Panc1 (cell line): ENCODE measurements around the gene MYO3B. TPM values are rescaled to one million over a fixed set of nuclear protein-coding genes. Genes with fewer than 3 reads are reported as not detected.

Source experiments
- ATAC-seq: fragments of 200-7000 bp; cut with Tn5 transposase; 2 replicates; pipeline ENCODE4 v1.9.1; 2020; ENCODE audit warnings: mild to moderate bottlenecking, moderate library complexity
- BruUV-seq: library from RNA; stranded (reverse); fragments of 400-500 nt; replicated peaks from 2 replicates; lab custom pipeline; 2021; lab: Mats Ljungman, UMichigan
- CTCF ChIA-PET: fragments of 300-600 bp; sonication (Branson Sonifier 250); formaldehyde crosslinking; loops from one replicate; lab custom pipeline; 2022; ENCODE audit warnings: antibody characterized with exemption; lab: Charles Lee
- POLR2A ChIA-PET: fragments of 300-600 bp; sonication (Branson Sonifier 250); formaldehyde crosslinking; loops from one replicate; lab custom pipeline; 2022; ENCODE audit warnings: antibody characterized with exemption; lab: Charles Lee
- DNase-seq: peaks from one replicate; pipeline ENCODE4 v3.0.0-alpha.2; 2010; ENCODE audit warnings: low read depth, low spot score
- H3K27ac ChIP-seq: 2 replicates; pipeline ENCODE4 v1.5.1; 2011; ENCODE audit warnings: mild to moderate bottlenecking, low read length, inconsistent platforms
- H3K27me3 ChIP-seq: fragments of 200-500 bp; sonication (Bioruptor generic); 2 replicates; pipeline ENCODE4 v1.6.0; 2014; ENCODE audit warnings: low read length, inconsistent platforms; ENCODE audit not compliant: control insufficient read depth, insufficient read depth
- H3K36me3 ChIP-seq: fragments of 200-500 bp; sonication (Bioruptor generic); 2 replicates; pipeline ENCODE4 v1.5.1; 2014; ENCODE audit warnings: inconsistent platforms, mild to moderate bottlenecking, low read length, moderate library complexity; ENCODE audit not compliant: control insufficient read depth, insufficient read depth
- H3K4me1 ChIP-seq: 2 replicates; pipeline ENCODE4 v1.5.1; 2011; ENCODE audit warnings: inconsistent platforms, mild to moderate bottlenecking, low read length, moderate library complexity; ENCODE audit not compliant: control insufficient read depth, insufficient read depth
- H3K4me3 ChIP-seq, 2 experiments: 2 replicates each; pipeline ENCODE4 v1.5.1; 2011 to 2012; ENCODE audit warnings: low read depth in 2 of 2, low read length in 2 of 2, mild to moderate bottlenecking in 2 of 2, inconsistent platforms in 1 of 2, moderate library complexity in 1 of 2
- H3K9me3 ChIP-seq: fragments of 200-500 bp; sonication (Bioruptor generic); 2 replicates; pipeline ENCODE4 v1.5.1; 2014; ENCODE audit warnings: low read depth, mild to moderate bottlenecking, inconsistent platforms, low read length, moderate library complexity; ENCODE audit not compliant: control insufficient read depth, insufficient read depth
- POLR2AphosphoS5 ChIP-seq: IDR thresholded peaks from 2 replicates; pipeline ENCODE4 v1.6.1; 2012; ENCODE audit warnings: mild to moderate bottlenecking, low read depth, low read length, moderate library complexity
- SIN3A ChIP-seq: IDR thresholded peaks from 2 replicates; pipeline ENCODE4 v1.6.1; 2012; ENCODE audit warnings: low read depth, mild to moderate bottlenecking, low read length, moderate library complexity, borderline replicate concordance; ENCODE audit not compliant: insufficient read depth
- TCF7L2 ChIP-seq: IDR thresholded peaks from 2 replicates; pipeline ENCODE4 v1.6.1; 2011; ENCODE audit warnings: mild to moderate bottlenecking, low read depth, low read length, inconsistent platforms
- in situ Hi-C: cut with HindIII; loops from 2 replicates; pipeline ENCODE4 v1.10.0; 2016; ENCODE audit warnings: low sequenced_read_pairs, low pct_unique_long_range_greater_than_20kb
- intact Hi-C: fragments of 100-400 bp; cut with micrococcal nuclease; formaldehyde crosslinking; loops from one replicate; pipeline ENCODE4 v1.10.0; 2022; ENCODE audit not compliant: unreplicated experiment
- total RNA-seq: library from RNA; stranded (reverse); gene quantifications from one replicate; pipeline ENCODE4 v1.2.1, GENCODE V29; 2021; ENCODE audit not compliant: unreplicated experiment
- TF ChIP-seq, protein P1 (sequence below), 2 experiments: IDR thresholded peaks; 2 replicates each; pipeline ENCODE4 v1.6.1; 2011 to 2012; ENCODE audit warnings: low read depth in 2 of 2, control low read depth in 1 of 2, low read length in 1 of 2, mild to moderate bottlenecking in 1 of 2, moderate library complexity in 1 of 2; ENCODE audit not compliant: insufficient read depth in 1 of 2
- TF ChIP-seq, protein P2 (sequence below): fragments of 450-650 bp; IDR thresholded peaks from 2 replicates; pipeline ENCODE4 v1.5.1; 2017; ENCODE audit warnings: mild to moderate bottlenecking

The MYO3B gene
- total RNA-seq, 1 experiment from 2014 or later: 0.05 TPM

DNA sequence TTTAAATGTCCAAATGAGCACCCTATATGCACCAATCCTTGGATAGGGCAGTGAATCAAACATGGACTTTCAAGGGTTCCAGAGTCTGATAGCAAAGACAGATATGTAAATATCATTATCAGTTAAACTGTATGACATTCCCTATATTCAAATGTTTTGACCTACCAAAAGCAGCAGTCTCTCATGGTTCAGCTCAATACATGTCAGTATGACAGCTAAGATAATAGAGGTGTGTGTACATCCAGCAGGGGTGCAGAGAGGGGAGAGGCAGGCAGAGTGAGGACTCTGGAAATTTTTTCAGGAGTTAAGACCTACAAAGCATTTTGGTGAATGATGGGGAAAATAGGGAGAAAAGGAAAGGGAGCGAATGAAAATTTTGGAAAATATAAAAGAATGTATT, 106.3 kb downstream of the MYO3B start:
- POLR2A ChIA-PET: interaction anchor here (0.6 kb wide), 1 partner anchor 424 kb away, joined by 4 read pairs; no protein-coding TSS in a partner anchor
- in situ Hi-C loops (no loop called here), intact Hi-C loops (no loop called here)
- Histone ChIP-seq H3K27ac (no peak overlapping the region), H3K27me3 (no peaks in the 10 kb centered on the region), H3K9me3 (no peaks in the 10 kb centered on the region), H3K4me1 (no peaks in the 10 kb centered on the region), H3K36me3 (no peaks in the 10 kb centered on the region), H3K4me3 (no peak overlapping the region)
- CTCF ChIA-PET: no interaction called here
- ATAC-seq (no peak), DNase-seq (no peak)
- no TSS peak for BruUV-seq
- TF ChIP-seq SIN3A (no peak), POLR2AphosphoS5 (no peak), TCF7L2 (no peak)
- TF ChIP-seq, protein P1, sequence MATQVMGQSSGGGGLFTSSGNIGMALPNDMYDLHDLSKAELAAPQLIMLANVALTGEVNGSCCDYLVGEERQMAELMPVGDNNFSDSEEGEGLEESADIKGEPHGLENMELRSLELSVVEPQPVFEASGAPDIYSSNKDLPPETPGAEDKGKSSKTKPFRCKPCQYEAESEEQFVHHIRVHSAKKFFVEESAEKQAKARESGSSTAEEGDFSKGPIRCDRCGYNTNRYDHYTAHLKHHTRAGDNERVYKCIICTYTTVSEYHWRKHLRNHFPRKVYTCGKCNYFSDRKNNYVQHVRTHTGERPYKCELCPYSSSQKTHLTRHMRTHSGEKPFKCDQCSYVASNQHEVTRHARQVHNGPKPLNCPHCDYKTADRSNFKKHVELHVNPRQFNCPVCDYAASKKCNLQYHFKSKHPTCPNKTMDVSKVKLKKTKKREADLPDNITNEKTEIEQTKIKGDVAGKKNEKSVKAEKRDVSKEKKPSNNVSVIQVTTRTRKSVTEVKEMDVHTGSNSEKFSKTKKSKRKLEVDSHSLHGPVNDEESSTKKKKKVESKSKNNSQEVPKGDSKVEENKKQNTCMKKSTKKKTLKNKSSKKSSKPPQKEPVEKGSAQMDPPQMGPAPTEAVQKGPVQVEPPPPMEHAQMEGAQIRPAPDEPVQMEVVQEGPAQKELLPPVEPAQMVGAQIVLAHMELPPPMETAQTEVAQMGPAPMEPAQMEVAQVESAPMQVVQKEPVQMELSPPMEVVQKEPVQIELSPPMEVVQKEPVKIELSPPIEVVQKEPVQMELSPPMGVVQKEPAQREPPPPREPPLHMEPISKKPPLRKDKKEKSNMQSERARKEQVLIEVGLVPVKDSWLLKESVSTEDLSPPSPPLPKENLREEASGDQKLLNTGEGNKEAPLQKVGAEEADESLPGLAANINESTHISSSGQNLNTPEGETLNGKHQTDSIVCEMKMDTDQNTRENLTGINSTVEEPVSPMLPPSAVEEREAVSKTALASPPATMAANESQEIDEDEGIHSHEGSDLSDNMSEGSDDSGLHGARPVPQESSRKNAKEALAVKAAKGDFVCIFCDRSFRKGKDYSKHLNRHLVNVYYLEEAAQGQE (IDR thresholded peaks at IDR 0.05; ENCODE audit: insufficient read depth in 1 of 2, low read depth in 2 of 2, low read length in 1 of 2): no peak
- TF ChIP-seq, protein P2, sequence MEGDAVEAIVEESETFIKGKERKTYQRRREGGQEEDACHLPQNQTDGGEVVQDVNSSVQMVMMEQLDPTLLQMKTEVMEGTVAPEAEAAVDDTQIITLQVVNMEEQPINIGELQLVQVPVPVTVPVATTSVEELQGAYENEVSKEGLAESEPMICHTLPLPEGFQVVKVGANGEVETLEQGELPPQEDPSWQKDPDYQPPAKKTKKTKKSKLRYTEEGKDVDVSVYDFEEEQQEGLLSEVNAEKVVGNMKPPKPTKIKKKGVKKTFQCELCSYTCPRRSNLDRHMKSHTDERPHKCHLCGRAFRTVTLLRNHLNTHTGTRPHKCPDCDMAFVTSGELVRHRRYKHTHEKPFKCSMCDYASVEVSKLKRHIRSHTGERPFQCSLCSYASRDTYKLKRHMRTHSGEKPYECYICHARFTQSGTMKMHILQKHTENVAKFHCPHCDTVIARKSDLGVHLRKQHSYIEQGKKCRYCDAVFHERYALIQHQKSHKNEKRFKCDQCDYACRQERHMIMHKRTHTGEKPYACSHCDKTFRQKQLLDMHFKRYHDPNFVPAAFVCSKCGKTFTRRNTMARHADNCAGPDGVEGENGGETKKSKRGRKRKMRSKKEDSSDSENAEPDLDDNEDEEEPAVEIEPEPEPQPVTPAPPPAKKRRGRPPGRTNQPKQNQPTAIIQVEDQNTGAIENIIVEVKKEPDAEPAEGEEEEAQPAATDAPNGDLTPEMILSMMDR: no peak

DNA sequence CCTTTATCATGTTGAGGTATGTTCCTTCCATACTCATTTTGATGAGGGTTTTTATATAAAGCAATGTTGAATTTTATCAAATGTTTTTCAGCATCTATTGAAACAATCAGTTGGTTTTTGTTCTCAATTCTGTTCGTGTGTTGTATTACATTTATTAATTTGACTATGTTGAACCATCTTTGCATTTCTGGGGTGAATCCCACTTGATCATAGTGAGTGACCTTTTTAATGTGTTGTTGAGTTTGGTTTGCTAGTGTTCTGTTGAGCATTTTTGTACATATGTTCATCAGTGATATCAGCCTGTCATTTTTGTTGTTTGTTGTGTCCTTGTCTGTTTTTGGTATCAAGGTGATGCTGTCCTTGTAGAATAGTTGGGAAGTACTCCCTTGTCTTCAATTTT, 110.9 kb downstream of the MYO3B start:
- no peak for ATAC-seq
- POLR2A ChIA-PET: no interaction called here
- no TSS peak for BruUV-seq

More for the DNA sequence above, 110.9 kb downstream of the MYO3B start:
- TF ChIP-seq POLR2AphosphoS5: no peak
- TF ChIP-seq, protein P2: no peak
- Histone ChIP-seq H3K36me3 (no peaks in the 10 kb centered on the region), H3K27ac (no peak overlapping the region), H3K9me3 (no peaks in the 10 kb centered on the region), H3K4me1 (no peaks in the 10 kb centered on the region), H3K27me3 (no peaks in the 10 kb centered on the region), H3K4me3 (no peak overlapping the region)
- no peak for DNase-seq
- in situ Hi-C loops (no loop called here), intact Hi-C loops (no loop called here)
- CTCF ChIA-PET: no interaction called here
